Left forelimb (tissue), 1 donor: ENCODE measurements around the gene ANKRD13D.

Experiments used
- DNase-seq: peaks from one replicate; pipeline ENCODE4 v3.0.0-alpha.2; 2018; ENCODE audit warnings: low spot score

Gene ANKRD13D

DNA sequence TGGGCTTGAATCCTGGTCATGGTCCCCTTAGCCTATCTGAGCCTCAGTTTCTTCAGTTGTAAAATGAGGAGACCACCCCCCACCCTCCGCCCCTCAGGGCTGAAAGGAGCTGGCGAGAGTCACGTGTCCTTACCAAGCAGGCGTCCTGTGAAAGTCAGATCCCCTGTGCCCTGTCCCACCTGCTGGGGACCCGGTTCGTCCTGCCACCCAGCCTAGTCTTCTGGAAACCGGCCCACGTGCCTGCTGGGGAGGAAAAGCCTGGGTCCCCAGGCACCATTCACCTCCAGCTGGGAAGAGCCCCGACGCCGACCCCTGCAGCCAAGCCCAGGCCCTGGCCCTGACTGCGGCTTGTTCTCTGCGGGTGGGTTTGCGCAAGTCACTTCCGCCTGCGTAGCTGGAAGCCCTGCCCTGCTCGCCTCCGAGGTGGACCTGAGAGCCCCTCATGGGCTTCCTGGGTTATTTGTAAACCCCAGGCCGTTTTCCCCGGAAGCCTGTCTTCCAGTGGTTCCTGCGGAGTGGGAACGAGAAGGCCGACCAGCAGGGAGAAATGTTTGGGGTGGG lies 13.5 kb downstream of the ANKRD13D start:
- peak; percentile 71 for DNase-seq

DNA sequence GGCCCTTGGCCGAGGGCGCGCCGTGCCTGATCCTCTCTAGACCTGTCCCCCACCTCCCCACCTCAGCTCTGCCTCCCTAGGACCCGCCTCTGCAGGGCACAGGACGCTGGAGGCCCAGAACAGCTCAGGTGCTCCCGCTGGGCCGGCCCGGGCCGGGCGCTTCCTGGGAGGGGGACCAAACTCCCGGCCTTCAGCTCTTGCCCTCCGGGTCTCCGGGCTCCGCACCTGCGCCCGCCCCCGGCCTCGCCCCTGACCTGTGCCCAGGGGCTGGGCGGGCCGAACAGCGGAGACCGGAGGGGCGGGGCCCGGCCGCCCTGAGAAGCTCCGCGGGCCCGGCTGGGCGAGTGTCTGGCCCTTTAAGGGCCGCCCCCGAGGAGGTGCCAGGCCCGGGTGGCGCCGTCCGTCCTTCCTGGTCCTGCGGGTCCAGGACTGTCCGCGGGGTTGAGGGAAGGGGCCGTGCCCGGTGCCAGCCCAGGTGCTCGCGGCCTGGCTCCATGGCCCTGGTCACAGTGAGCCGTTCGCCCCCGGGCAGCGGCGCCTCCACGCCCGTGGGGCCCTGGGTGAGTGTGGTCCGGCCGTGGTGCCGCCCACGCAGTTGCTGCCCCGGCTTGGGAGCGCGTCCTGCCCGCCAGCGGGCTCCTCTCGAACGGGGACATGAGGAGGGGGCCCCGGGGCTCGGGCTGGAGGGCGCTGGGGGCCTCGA lies 14.2 kb downstream of the ANKRD13D start, which contains the start of gene SSH3:
SSH3 (plus strand) TSS at position 399 of the 703 bp plus-strand sequence; CDS start at position 495, 96 bp downstream.
- DNase-seq = peak; percentile 78

DNA sequence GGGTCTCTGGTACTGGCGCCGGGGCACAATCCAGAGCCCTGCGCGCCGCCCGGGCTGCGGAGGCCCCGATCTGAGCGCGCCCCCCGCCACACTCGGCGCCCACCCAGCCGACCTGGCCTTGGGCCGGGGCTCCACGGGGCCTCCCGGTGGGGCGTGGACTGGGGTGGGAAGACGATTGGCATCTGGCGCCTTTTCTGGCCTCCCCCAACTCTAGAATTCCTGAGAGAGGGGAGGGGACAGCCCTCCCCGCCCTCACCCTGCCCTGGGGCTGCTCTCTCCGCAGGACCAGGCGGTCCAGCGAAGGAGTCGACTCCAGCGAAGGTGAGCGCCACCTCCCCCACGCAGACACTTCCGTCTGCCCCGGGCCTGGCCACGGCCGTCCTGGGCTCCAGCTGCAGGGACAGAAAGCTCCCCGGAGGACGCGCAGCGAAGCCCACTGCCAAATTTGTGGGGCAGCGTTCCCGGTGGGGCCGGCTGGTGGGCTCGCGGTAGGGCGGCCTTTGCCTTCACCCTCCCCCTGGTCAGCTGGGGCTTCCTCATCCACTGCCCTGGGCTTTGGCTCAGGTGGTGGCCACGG lies 14.8 kb downstream of the ANKRD13D start:
- DNase-seq = peak; percentile 67

DNA sequence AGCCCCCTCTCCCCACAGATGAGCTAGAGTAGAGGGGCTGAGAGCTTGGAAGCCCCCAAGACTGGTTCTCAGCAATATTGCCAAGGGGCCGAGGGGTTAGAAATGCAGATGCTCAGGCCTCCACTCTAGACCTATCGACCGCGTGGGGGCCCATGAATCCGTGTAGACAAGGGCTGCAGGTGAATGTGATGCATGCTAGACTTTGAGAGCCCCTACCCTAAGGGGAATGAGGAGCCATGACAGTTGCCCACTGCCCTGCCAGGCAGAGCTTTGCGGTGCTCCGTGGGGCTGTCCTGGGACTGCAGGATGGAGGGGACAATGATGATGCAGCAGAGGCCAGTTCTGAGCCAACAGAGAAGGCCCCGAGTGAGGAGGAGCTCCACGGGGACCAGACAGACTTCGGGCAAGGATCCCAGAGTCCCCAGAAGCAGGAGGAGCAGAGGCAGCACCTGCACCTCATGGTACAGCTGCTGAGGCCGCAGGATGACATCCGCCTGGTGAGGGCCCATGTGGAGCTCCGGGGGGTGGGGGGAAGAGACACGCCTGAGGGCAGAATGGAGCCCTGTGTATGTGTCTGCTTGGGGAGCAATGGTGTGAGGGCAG lies 15.5 kb downstream of the ANKRD13D start:
- DNase-seq = no peak

DNA sequence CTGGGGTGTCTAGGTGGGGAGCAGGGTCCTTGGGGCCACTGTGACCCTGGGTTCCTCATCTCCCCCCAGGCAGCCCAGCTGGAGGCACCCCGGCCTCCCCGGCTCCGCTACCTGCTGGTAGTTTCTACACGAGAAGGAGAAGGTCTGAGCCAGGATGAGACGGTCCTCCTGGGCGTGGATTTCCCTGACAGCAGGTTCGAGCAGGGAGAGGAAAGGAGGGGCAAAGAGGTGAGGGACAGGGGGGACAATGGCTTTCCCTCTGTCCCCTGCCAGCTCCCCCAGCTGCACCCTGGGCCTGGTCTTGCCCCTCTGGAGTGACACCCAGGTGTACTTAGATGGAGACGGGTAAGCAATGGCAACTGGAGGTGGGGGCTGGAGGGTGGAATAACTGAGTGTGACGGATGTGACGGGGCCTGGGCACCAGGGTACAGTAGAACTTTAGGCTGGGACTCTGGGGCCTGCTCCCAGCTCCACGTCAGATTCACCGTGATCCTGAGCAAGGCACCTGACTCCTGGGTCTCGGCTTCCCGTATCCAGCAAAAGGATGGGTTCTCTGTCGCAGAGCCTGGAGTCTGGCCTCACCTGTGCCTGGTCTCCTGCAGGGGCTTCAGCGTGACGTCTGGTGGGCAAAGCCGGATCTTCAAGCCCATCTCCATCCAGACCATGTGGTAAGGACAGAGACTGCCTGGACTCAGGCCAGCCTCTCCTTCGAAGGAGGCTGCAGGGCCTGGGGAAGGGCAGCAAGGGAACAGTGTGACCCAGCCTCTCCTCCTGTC lies 17.9 kb downstream of the ANKRD13D start:
- DNase-seq = peak; percentile 50

DNA sequence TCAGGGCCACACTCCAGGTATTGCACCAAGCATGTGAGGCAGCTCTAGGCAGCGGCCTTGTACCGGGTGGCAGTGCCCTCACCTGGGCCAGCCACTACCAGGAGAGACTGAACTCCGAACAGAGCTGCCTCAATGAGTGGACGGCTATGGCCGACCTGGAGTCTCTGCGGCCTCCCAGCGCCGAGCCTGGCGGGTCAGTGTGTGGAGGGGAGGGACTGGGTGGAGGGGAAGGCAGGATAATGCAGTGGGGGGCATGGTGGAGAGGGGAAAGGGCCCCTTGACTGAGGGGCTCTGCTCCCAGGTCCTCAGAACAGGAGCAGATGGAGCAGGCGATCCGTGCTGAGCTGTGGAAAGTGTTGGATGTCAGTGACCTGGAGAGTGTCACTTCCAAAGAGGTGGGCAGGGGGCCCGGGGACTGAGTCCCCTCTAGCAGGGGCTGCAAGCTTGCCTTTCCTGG lies 18.5 kb downstream of the ANKRD13D start:
- no peak for DNase-seq

DNA sequence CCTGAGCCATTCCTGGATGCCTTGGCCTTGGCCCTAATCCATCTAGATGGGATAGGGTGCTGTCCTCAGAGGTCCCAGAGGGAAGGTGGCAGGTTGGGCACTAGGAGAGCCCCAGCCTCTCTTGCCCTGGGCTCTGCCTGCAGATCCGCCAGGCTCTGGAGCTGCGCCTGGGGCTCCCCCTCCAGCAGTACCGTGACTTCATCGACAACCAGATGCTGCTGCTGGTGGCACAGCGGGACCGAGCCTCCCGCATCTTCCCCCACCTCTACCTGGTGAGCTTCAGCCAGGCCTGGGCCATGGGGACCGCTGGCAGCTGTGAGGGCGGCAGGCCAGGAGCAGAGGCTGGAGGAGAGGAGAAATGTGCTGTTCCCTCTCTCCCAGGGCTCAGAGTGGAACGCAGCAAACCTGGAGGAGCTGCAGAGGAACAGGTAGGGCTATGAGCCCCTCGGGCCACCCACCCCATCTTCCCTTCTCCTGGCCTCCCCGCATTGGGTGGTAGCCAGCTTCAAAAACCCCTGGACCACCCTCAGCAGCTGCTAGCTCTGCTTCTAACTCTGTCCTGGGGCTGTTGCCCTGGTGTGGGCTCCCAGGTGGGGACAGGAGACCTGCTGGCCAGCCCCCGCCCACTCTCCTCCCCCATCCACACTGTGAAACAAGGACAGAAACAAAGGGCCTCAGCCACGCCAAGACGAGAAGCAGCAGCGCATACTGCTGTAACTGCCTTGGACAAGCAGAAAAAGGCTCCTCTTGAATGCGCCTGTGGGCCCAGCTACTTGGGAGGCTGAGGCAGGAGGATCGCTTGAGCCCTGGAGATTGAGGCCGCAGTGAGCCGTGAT lies 19.1 kb downstream of the ANKRD13D start:
- DNase-seq = no peak

DNA sequence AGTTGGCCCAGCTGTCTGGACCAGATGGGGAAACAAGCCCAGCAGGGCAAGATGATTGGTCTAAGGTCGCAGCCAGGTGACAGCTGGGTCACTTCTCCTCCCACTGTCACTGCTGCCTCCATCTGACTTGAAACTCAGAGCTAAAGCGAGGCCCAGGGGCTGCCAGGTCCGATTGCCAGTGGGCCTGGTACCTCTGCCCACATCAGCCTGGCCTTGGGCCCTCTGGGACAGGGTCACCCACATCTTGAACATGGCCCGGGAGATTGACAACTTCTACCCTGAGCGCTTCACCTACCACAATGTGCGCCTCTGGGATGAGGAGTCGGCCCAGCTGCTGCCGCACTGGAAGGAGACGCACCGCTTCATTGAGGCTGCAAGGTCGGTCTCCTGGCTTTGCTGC lies 20.1 kb downstream of the ANKRD13D start:
- no peak for DNase-seq

DNA sequence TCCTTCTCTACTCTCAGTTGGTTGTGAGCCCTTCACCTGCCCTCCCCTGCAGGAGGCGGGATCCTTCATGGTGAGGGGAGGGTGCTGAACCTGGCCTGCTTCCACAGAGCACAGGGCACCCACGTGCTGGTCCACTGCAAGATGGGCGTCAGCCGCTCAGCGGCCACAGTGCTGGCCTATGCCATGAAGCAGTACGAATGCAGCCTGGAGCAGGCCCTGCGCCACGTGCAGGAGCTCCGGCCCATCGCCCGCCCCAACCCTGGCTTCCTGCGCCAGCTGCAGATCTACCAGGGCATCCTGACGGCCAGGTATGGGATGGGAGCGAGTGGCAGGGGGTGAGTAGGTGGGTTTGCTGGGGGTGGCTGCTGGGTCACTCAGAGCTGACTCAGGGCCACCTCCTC lies 20.6 kb downstream of the ANKRD13D start:
- no peak for DNase-seq

DNA sequence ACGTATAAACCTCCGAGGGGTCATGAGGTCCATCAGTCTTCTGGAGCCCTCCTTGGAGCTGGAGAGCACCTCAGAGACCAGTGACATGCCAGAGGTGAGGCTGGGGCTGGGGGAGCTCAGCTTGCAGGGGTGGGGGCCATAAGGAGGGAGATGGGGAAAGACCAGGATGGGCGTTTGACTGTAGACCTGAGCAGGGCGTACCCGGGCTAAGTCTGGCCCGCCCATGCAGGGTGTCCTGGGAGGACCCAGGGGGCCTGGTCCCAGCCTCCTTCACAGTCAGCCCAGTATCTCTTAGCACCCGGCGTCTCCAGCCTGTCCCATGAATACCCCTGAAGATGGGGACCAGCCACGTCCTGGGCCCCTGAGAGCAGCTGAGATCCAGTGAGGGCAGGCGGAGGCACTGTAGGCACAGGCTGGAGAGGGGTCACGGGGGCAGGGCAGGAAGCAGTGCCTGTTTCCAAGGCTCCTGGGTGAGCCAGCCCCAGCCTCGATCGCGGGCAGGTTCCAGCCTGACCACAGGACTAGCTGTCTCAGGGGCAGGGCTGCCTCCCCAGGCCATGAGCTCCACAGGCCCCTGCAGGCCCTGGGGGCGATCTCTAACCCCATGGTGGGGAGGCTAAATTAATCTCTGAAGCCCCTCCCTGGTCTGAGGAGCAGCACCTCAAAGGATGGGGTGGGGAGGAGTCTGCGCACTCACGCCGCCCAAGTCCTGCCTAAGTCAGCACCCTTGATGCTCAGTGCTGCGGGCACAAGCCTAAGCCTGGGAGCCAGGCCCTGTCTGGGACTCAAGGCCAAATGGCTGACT lies 21.3 kb downstream of the ANKRD13D start:
- no peak for DNase-seq

DNA sequence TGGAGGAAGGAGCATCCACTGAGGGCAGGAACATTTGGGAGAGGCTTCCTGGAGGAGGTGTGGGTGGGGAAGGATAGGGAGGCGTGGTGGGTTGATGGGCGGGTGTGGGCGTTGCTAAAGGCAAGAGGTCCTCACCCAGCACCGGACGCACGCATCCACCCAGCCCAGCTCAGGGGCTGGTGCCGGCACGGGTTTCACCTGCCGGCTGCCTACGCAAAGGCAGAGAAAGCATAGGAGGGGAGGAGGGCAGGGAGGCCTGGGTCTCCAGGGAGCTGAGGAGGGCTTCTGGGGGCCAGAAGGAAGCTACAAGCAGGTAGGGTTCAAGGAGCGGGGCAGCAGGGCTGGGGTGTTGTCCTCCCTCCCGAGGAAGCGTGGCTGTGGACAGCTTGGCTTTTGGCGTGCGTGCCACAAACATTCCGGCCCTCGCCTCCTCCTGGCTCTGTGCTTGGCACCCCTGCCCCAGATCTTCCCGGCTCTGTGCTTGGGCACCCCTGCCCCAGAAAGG lies 22.0 kb downstream of the ANKRD13D start:
- DNase-seq = no peak

DNA sequence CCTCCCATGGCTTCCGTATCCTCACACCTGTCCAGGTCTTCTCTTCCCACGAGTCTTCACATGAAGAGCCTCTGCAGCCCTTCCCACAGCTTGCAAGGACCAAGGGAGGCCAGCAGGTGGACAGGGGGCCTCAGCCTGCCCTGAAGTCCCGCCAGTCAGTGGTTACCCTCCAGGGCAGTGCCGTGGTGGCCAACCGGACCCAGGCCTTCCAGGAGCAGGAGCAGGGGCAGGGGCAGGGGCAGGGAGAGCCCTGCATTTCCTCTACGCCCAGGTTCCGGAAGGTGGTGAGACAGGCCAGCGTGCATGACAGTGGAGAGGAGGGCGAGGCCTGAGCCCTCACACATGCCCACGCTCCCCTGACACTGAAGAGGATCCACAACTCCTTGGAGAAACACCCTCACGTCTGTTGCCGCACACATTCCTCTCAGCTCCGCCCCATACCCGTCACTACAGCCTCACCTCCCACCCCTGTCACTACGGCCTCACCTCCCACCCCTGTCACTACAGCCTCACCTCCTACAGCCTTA lies 22.5 kb downstream of the ANKRD13D start:
- DNase-seq = no peak

DNA sequence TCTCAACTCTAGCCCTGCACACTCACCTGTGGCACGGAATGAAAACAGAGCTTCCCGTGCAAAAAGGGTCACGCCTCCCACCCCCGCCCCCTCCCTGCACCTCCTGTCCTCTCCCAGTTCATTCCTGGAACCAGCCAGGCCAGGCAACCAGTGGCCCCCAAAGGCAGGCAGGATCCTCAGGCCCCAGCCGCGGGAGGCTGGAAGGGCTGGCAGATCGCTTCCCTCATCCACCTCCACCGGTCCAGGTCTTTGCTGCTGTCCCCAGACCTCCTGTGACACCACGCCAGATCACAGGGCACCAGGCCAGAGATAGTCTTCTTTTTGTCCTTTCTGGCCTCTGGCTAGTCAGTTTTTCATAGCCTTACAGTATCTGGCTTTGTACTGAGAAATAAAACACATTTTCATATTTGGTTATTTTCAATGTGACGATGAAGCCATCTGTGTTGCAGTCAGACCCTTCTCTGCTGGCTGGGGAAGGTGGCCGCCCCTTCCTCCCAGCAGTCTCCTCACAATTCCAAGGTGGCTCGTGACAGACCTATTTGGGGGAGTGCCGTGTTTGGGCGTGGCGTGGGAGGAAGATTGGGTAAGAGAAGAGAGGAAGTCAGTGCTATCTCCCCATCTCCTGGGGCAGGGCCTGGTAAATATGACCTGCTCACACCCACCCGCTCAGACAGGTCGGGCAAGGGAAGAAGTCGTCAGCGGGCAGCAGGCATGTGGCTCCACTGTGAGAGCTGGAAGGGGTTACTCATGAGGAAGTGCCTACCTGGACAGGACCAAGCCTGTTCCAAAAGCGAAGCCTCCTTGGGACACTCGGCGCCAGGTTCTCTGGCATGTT lies 23.3 kb downstream of the ANKRD13D start:
- no peak for DNase-seq

DNA sequence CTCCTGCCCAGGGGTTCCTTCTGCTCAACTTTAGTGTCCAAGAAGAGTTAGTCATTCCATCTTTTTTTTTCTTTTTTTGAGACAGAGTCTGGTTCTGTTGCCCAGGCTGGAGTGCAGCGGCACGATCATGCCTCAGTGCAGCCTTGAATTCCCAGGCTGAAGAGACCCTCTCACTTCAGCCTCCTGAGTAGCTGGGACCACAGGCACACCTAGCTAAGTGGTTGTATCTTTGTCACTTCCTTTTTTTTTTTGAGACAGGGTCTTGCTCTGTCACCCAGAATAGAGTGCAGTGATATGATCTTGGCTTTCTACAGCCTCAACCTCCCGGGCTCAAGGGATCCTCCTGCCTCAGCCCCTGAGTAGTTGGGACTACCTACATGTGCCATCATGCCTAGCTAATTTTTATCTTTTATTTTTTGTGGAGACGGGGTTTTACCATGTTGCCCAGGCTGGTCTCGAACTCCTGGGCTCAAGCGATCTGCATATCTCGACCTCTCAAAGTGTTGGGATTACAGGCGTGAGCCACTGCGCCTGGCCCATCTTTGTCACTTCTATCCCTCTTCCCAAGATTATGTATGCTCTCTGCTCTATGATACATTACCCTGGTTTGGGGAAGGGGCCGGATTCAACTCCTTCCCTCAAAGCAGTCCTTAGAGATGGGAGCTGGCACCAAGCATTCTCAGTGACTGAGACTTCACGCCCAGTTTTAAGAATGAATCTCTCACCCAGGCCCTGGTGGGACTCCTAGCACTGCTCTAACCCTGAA lies 24.2 kb downstream of the ANKRD13D start:
- no peak for DNase-seq

DNA sequence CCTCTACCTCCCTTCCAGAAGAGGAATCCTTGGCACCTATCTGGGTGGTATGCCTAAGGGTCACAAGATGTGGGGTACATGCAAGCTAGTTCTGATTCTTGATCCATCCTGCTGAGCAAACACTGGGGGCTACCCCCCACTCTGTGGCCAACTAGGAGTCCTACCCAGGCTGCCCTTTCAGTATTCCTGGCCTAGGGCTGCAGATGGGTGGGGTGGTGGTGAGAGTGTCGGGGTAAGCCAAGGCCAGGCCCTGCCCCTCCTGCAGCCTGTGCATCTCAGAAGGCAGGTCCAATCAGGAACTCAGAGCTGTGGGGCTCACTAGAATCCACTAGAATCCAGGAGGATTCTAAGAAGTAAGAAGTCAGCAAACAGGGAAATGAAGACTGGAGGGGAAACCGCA lies 25.1 kb downstream of the ANKRD13D start:
- DNase-seq = no peak

DNA sequence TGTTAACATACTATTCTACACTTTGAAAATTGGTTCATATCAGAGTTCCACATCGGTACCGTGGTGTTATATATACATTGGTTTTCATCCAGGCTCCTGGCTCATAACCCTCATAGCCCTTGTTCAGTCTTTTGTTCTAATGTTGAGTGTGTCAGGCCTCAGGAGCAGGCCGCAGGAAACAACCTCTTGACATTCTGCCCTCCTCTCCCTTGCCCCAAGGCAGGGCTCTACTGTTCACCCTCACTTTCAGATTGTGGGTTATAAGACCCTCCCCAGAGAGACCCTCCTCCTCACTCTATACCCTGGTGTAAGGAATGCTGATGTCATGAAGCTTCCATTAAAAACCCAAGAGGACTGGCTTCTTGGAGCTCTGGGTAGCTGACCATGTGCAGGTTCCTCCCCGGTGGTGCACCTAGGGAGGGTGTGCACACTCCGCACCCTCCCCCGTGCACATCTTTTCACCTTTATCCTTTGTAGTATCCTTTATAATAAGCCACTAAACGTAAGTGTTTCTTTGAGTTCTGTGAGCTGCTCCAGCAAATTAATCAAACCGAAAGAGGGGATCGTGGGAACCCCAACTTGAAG lies 26.3 kb downstream of the ANKRD13D start:
- no peak for DNase-seq

DNA sequence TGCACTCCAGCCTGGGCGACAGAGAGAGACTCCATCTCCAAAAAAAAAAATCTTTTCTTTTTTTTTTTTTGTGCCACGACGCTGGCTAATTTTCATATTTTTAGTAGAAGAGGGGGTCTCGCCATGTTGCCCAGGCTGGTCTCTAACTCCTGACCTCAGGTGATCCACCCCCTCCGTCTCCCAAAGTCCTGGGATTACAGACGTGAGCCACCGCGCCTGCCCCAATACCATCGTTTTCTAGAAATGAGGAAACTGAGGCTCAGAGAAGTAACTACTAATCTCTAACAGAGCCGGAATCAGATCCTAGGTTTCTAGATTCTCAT lies 27.7 kb downstream of the ANKRD13D start:
- no peak for DNase-seq
